HepG2 (cell line): ENCODE results near the gene SPAG6. TPM values are rescaled to one million over a fixed set of nuclear protein-coding genes. Genes with fewer than 3 reads are reported as not detected.
A peak's percentile ranks its signal among the peaks of the same experiment; 100 is the strongest.

Experiments used
- BRCA1 ChIP-seq: sonication (generic); formaldehyde crosslinking; IDR thresholded peaks from 2 replicates; pipeline ENCODE4 v1.4.0; 2020; ENCODE audit warnings: missing genetic modification reagents
- DMAP1 ChIP-seq: IDR thresholded peaks from 2 replicates; pipeline ENCODE4 v1.6.1; 2016
- DPF2 ChIP-seq: sonication (generic); formaldehyde crosslinking; IDR thresholded peaks from 2 replicates; pipeline ENCODE4 v1.4.0; 2020; ENCODE audit warnings: mild to moderate bottlenecking, low read depth, missing genetic modification reagents, borderline replicate concordance
- EEA1 ChIP-seq: sonication (generic); formaldehyde crosslinking; IDR thresholded peaks from 2 replicates; pipeline ENCODE4 v1.5.1; 2020; ENCODE audit warnings: mild to moderate bottlenecking, missing genetic modification reagents, borderline replicate concordance
- KLF15 ChIP-seq: sonication (generic); formaldehyde crosslinking; IDR thresholded peaks from 2 replicates; pipeline ENCODE4 v1.8.1; 2023; ENCODE audit warnings: borderline replicate concordance, mild to moderate bottlenecking, inconsistent platforms, missing genetic modification reagents, mixed read lengths
- MAZ ChIP-seq, 2 experiments: sonication (generic) in 1 of 2; formaldehyde crosslinking in 1 of 2; IDR thresholded peaks; 2 replicates each; pipeline versions ENCODE4 v1.5.0 to v1.6.1; 2012 to 2020; ENCODE audit warnings: low read depth in 2 of 2, mild to moderate bottlenecking in 2 of 2, borderline replicate concordance in 1 of 2, improper control_type of control experiment in 1 of 2, low read length in 1 of 2, missing genetic modification reagents in 1 of 2, moderate library complexity in 1 of 2
- MED1 ChIP-seq: sonication (generic); formaldehyde crosslinking; IDR thresholded peaks from 2 replicates; pipeline ENCODE4 v1.4.0; 2020; ENCODE audit warnings: missing genetic modification reagents
- MYC ChIP-seq: sonication (generic); formaldehyde crosslinking; IDR thresholded peaks from 2 replicates; pipeline ENCODE4 v1.9.0; 2021; ENCODE audit warnings: missing genetic modification reagents, borderline replicate concordance
- PAWR ChIP-seq: sonication (generic); formaldehyde crosslinking; IDR thresholded peaks from 2 replicates; pipeline ENCODE4 v1.4.0; 2020; ENCODE audit warnings: missing genetic modification reagents, mild to moderate bottlenecking, borderline replicate concordance
- USF2 ChIP-seq, 2 experiments: sonication (generic) in 1 of 2; formaldehyde crosslinking in 1 of 2; IDR thresholded peaks; 2 replicates each; pipeline versions ENCODE4 v1.5.1 to v1.6.1; 2011 to 2020; ENCODE audit warnings: borderline replicate concordance in 1 of 2, low read depth in 1 of 2, low read length in 1 of 2, mild to moderate bottlenecking in 1 of 2, missing genetic modification reagents in 1 of 2, moderate library complexity in 1 of 2
- ZBTB14 ChIP-seq: sonication (generic); formaldehyde crosslinking; IDR thresholded peaks from 2 replicates; pipeline ENCODE4 v1.4.0; 2020; ENCODE audit warnings: missing genetic modification reagents
- ZNF142 ChIP-seq: sonication (generic); formaldehyde crosslinking; IDR thresholded peaks from 2 replicates; pipeline ENCODE4 v1.4.0; 2020; ENCODE audit warnings: missing genetic modification reagents
- ZNF33A ChIP-seq: sonication (generic); formaldehyde crosslinking; IDR thresholded peaks from 2 replicates; pipeline ENCODE4 v1.5.1; 2020; ENCODE audit warnings: missing genetic modification reagents, mild to moderate bottlenecking, moderate library complexity, borderline replicate concordance
- ZNF33B ChIP-seq: sonication (generic); formaldehyde crosslinking; IDR thresholded peaks from 2 replicates; pipeline ENCODE4 v1.5.1; 2020; ENCODE audit warnings: mild to moderate bottlenecking, missing genetic modification reagents
- ZNF510 ChIP-seq: sonication (generic); formaldehyde crosslinking; IDR thresholded peaks from 2 replicates; pipeline ENCODE4 v1.4.0; 2020; ENCODE audit warnings: low read depth, mild to moderate bottlenecking, missing genetic modification reagents
- ZSCAN5A ChIP-seq: sonication (generic); formaldehyde crosslinking; IDR thresholded peaks from 2 replicates; pipeline ENCODE4 v1.8.0; 2022; ENCODE audit warnings: mild to moderate bottlenecking, missing genetic modification reagents, borderline replicate concordance
- polyA plus RNA-seq, 8 experiments: library from polyadenylated mRNA; depleted of rRNA in 3 of 8; stranded (reverse) in 7 of 8; unstranded in 1 of 8; fragments of >200 nt; fragmentation: Illumina TruSeq in 4 of 8; extraction: Trizol in 4 of 8; gene quantifications; 2 replicates each; pipeline versions ENCODE4 v1.2.1 to v1.2.3, GENCODE V29; 2011 to 2016; ENCODE audit warnings: low read depth in 4 of 8, missing spikeins in 1 of 8, mixed read lengths in 1 of 8; ENCODE audit not compliant: insufficient read depth in 1 of 8
- total RNA-seq, 5 experiments: library from RNA; depleted of rRNA; stranded (reverse); fragments of >200 nt; fragmentation: Illumina TruSeq; extraction: Trizol; gene quantifications; 2 replicates each; pipeline ENCODE4 v1.2.3, GENCODE V29; 2016; ENCODE audit warnings: low read depth in 1 of 5

Gene SPAG6
- total and polyA plus RNA-seq, 2 of the 13 experiments (the other 11 are each of a cell fraction or from before 2014, with no cell fraction given): not detected

GRCh38 chr10:22316286-22317075 lies 28.8 kb upstream of the SPAG6 start, which contains the start of gene COMMD3 (continued):
- TF ChIP-seq ZNF142 (CRISPR knock-in tag) (no peak; the same call in 1 of the 2 replicates), ZNF33B (no peak), MYC (CRISPR knock-in tag) (peak; percentile 71; the same call in 1 of the 2 replicates), ZBTB14 (CRISPR knock-in tag) (peak; percentile 95), EEA1 (no peak), USF2 (IDR thresholded peaks at IDR 0.05; ENCODE audit: low read depth, low read length) (peak; percentile 93), USF2 (CRISPR knock-in tag; IDR thresholded peaks at IDR 0.05; ENCODE audit: borderline replicate concordance) (peak; percentile 78; the same call in 1 of the 2 replicates), ZSCAN5A (CRISPR knock-in tag) (no peak; the same call in 1 of the 2 replicates), ZNF510 (peak; percentile 41; the same call in 1 of the 2 replicates), MAZ (IDR thresholded peaks at IDR 0.05; ENCODE audit: borderline replicate concordance, low read depth, low read length) (no peak), MAZ (CRISPR knock-in tag; IDR thresholded peaks at IDR 0.05; ENCODE audit: low read depth) (peak; percentile 75; the same call in 1 of the 2 replicates), MED1 (CRISPR knock-in tag) (0 out of 2 replicates have a peak, but pooled peaks have one; percentile 5), BRCA1 (0 out of 2 replicates have a peak, but pooled peaks have one; percentile 17), DMAP1 (CRISPR knock-in tag) (peak; percentile 87; the same call in 1 of the 2 replicates), DPF2 (CRISPR knock-in tag) (no peak), PAWR (CRISPR knock-in tag) (no peak), ZNF33A (no peak), KLF15 (no peak)
